ENCODE data around the gene PHC2. TPM values are rescaled to one million over a fixed set of nuclear protein-coding genes. Genes with fewer than 3 reads are reported as not detected.

The PHC2 gene
- total RNA-seq (2016; rRNA removed; fragmentation: Illumina TruSeq; extraction: Trizol) (52.5 and 53.5 TPM in 2 replicates), polyA plus RNA-seq (2011; rRNA removed) (84.9 and 100 TPM in 2 replicates), polyA minus RNA-seq (2011; rRNA and poly(A)+ RNA removed; ENCODE audit: low replicate concordance) (24.7 and 72.3 TPM in 2 replicates), Bru-seq, nascent RNA (percentile 90 among the genes with signal in this experiment), BruChase-seq, experiment 1, labeled RNA remaining after a 6-hour chase (percentile 86 among the genes with signal in this experiment), BruChase-seq, experiment 2, labeled RNA remaining after a 2-hour chase (percentile 85 among the genes with signal in this experiment)
- 37.8 and 42.1 TPM in 2 replicates for total RNA-seq (2016; cell fraction: cytosol; rRNA removed; fragmentation: Illumina TruSeq; extraction: Trizol; ENCODE audit: low read depth)
- 44.7 and 53.5 TPM in 2 replicates for total RNA-seq (2016; cell fraction: insoluble cytoplasmic fraction; rRNA removed; fragmentation: Illumina TruSeq; extraction: Trizol)
- 102 and 120 TPM in 2 replicates for total RNA-seq (2016; cell fraction: membrane; rRNA removed; fragmentation: Illumina TruSeq; extraction: Trizol)
- total RNA-seq (2016; cell fraction: nucleus; rRNA removed; fragmentation: Illumina TruSeq; extraction: Trizol), result 27.9 and 32.8 TPM in 2 replicates
- 86.4 and 90.4 TPM in 2 replicates for polyA plus RNA-seq (2011; cell fraction: cytosol; rRNA removed)
- 83.8 and 90.8 TPM in 2 replicates for polyA plus RNA-seq (2011; cell fraction: nucleus; rRNA removed)
- 70.9 and 73.7 TPM in 2 replicates for polyA plus RNA-seq (2012)
- polyA plus RNA-seq (2016; cell fraction: cytosol; fragmentation: Illumina TruSeq; extraction: Trizol; ENCODE audit: low read depth), result 41.6 and 55.3 TPM in 2 replicates
- 61.1 and 69.9 TPM in 2 replicates for polyA plus RNA-seq (2016; cell fraction: insoluble cytoplasmic fraction; fragmentation: Illumina TruSeq; extraction: Trizol; ENCODE audit: low read depth)
- 98.3 and 114 TPM in 2 replicates for polyA plus RNA-seq (2016; cell fraction: membrane; fragmentation: Illumina TruSeq; extraction: Trizol; ENCODE audit: low read depth)
- polyA plus RNA-seq (2016; cell fraction: nucleus; fragmentation: Illumina TruSeq; extraction: Trizol; ENCODE audit: insufficient read depth, low read depth), result 62.2 and 63.0 TPM in 2 replicates
- polyA minus RNA-seq (2011; cell fraction: cytosol; rRNA and poly(A)+ RNA removed), result 33.1 and 41.3 TPM in 2 replicates
- 23.3 and 28.7 TPM in 2 replicates for polyA minus RNA-seq (2011; cell fraction: nucleus; rRNA and poly(A)+ RNA removed)
- long read RNA-seq, experiment 1, partial matches to known transcripts, result 7 of 29 reads
- long read RNA-seq, experiment 1, other reads (novel, unspliced or antisense), result 22 of 29 reads
- long read RNA-seq, experiment 2, transcript PHC2-202 (7 exons, 2,550 nt), result major isoform, 262 of 618 reads
- long read RNA-seq, experiment 2, partial matches to known transcripts, result 55 of 618 reads
- long read RNA-seq, experiment 2, other reads (novel, unspliced or antisense), result 299 of 618 reads

- Histone ChIP-seq H3K36me3 (replicated peaks in 1 of 2; ENCODE audit: control insufficient read depth in 1 of 2, insufficient read depth in 2 of 2, low read length in 2 of 2) (no peaks in the 10 kb centered on the region), H3K4me1 (ENCODE audit: insufficient read depth, low read length) (peaks cover 28% of the 10 kb centered on the region), H3K27me3 (ENCODE audit: control insufficient read depth in 1 of 2, insufficient read depth in 2 of 2, low read length in 2 of 2) (peaks cover 0 to 28% of the 10 kb centered on the region in 2 experiments; a peak in 2 of 5 replicates), H4K20me1 (ENCODE audit: insufficient read depth, low read length) (no peaks in the 10 kb centered on the region), H3K4me2 (ENCODE audit: low read depth, low read length) (peak within 1 kb of the TSS; percentile 91), H3K27ac (ENCODE audit: extremely low read length, insufficient read depth, low read length) (no peak within 1 kb of the TSS), H3K9ac (ENCODE audit: insufficient read depth, low read depth, low read length) (no peak within 1 kb of the TSS; the same call in 1 of the 2 replicates), H3K4me3 (replicated peaks in 1 of 3; ENCODE audit: insufficient read depth in 1 of 3, low read depth in 2 of 3, low read length in 3 of 3) (peak within 1 kb of the TSS; percentile 49 to 73 (median 67)), H3K79me2 (ENCODE audit: insufficient read depth, low read length) (no peaks in the 10 kb centered on the region), H3K9me3 (ENCODE audit: low read length) (no peaks in the 10 kb centered on the region), H2AFZ (ENCODE audit: low read length) (no peak within 1 kb of the TSS)
- ChIA-PET CTCF (ENCODE audit: low intra/inter-chr PET ratio, low total read pairs) (no interaction called here), POLR2A (no interaction called here)
- in situ Hi-C loops (cut with HindIII; ENCODE audit: extremely low pct_ligation_motif_present, low pct_unique_long_range_greater_than_20kb), result no loop called here
- no peak for FAIRE-seq
- intact Hi-C loops (cut with micrococcal nuclease; ENCODE audit: unreplicated experiment), result no loop called here
- 7% methylated on average over 8 of the region's 91 CpGs for WGBS (ENCODE audit: low lambda C conversion rate)
- peak; percentile 97 for ATAC-seq
- no TSS peak for BruUV-seq (replicated peaks)
- DNase-seq (ENCODE audit: low spot score), result peak; percentile 91
- no peak for TF ChIP-seq ZFP82 (CRISPR knock-in tag; IDR thresholded peaks at IDR 0.05; ENCODE audit: borderline replicate concordance)
- TF ChIP-seq NFRKB (IDR thresholded peaks at IDR 0.05), result no peak
- TF ChIP-seq E2F1 (CRISPR knock-in tag; IDR thresholded peaks at IDR 0.05), result no peak
- TF ChIP-seq ZNF784 (CRISPR knock-in tag; IDR thresholded peaks at IDR 0.05; ENCODE audit: borderline replicate concordance), result no peak
- TF ChIP-seq ARNT (IDR thresholded peaks at IDR 0.05), result no peak
- no peak for TF ChIP-seq NBN (conservative IDR thresholded peaks at IDR 0.05)
- no peak for TF ChIP-seq ZNF670 (CRISPR knock-in tag; IDR thresholded peaks at IDR 0.05; ENCODE audit: borderline replicate concordance)
- TF ChIP-seq ZNF33B (CRISPR knock-in tag; IDR thresholded peaks at IDR 0.05), result no peak
- no peak for TF ChIP-seq KLF6 (CRISPR knock-in tag; IDR thresholded peaks at IDR 0.05)
- TF ChIP-seq SALL1 (CRISPR knock-in tag; IDR thresholded peaks at IDR 0.05), result peak; percentile 29; the same call in 1 of the 2 replicates
- no peak for TF ChIP-seq ZBTB39 (CRISPR knock-in tag; IDR thresholded peaks at IDR 0.05)
- no peak for TF ChIP-seq SPEN (CRISPR knock-in tag; IDR thresholded peaks at IDR 0.05; ENCODE audit: low read depth)
- no peak for TF ChIP-seq RXRA (CRISPR knock-in tag; IDR thresholded peaks at IDR 0.05)
- no peak; the same call in 1 of the 2 replicates for TF ChIP-seq TMF1 (CRISPR knock-in tag; IDR thresholded peaks at IDR 0.05; ENCODE audit: low read depth)
- TF ChIP-seq DR1 (CRISPR knock-in tag; IDR thresholded peaks at IDR 0.05), result no peak
- no peak for TF ChIP-seq ZNF354B (CRISPR knock-in tag; IDR thresholded peaks at IDR 0.05)
These were observed at the start of gene PHC2 for GRCh38 chr1:33430692-33431593. PHC2 (minus strand) TSS chr1:33431095; CDS start chr1:33375539, 55,556 bp downstream.

All from HepG2 (cell line).